Ascending aorta (tissue), 2 donors: Measurements from ENCODE around the gene TXNDC16. TPM values are rescaled to one million over a fixed set of nuclear protein-coding genes. Genes with fewer than 3 reads are reported as not detected.

Source experiments
- DNase-seq, 2 donors: peaks; one replicate each; pipeline ENCODE4 v3.0.0-alpha.2; 2019; ENCODE audit warnings: low spot score in 2 of 2
- H3K27ac ChIP-seq, 2 donors: fragments of 200-600 bp; sonication (generic); one replicate each; pipeline ENCODE4 v1.5.1; 2016 to 2017; ENCODE audit warnings: mild to moderate bottlenecking in 1 of 2
- H3K27me3 ChIP-seq: fragments of 200-600 bp; sonication (generic); one replicate; pipeline ENCODE4 v1.5.1; 2017
- H3K36me3 ChIP-seq, 2 donors: fragments of 200-600 bp; sonication (generic); one replicate each; pipeline ENCODE4 v1.5.1; 2016
- H3K4me1 ChIP-seq, 2 donors: fragments of 200-600 bp; sonication (generic); one replicate each; pipeline ENCODE4 v1.5.1; 2016 to 2017; ENCODE audit warnings: mild to moderate bottlenecking in 1 of 2
- H3K4me3 ChIP-seq, 2 donors: fragments of 200-600 bp; sonication (generic); one replicate each; pipeline ENCODE4 v1.5.1; 2016 to 2017; ENCODE audit warnings: mild to moderate bottlenecking in 1 of 2
- H3K9me3 ChIP-seq, 2 donors: fragments of 200-600 bp; sonication (generic); one replicate each; pipeline ENCODE4 v1.5.1; 2016
- intact Hi-C: fragments of 100-400 bp; cut with DNase I; formaldehyde crosslinking; loops from one replicate; pipeline ENCODE4 v1.15.1; 2023
- total RNA-seq: library from RNA; depleted of rRNA; stranded (reverse); fragments of >200 nt; gene quantifications from one replicate; pipeline ENCODE4 v1.1.0, GENCODE V29; 2016
- TF ChIP-seq, protein P1 (sequence below), 3 experiments: fragments of 200-600 bp in 2 of 3; fragments of 450-650 bp in 1 of 3; sonication (generic) in 2 of 3; IDR thresholded peaks; one replicate each; pipeline ENCODE4 v1.5.1; 2016 to 2019; ENCODE audit warnings: antibody characterized with exemption in 3 of 3, mild to moderate bottlenecking in 1 of 3, moderate library complexity in 1 of 3

TXNDC16 gene
- total RNA-seq, 1 donor from 2014 or later = 1.8 TPM

DNA sequence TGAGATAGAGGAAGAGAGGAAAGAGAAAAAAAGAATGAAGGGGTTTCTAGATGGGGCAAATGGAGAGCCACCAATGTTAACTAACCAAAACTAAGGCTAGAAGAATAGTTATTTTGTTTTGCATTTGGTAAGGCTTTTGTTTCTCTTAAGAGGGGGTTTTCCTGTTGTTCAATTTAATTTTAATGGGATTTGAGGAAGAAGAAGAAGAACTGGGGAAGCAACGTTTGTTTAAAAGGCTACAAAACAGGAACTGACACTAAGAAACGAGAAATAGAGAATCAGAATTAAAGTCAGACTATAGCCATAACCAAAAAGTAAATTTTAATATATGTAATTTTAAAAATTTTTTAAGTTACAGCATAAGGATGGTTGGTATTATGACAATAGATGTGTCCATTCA is 13.7 kb downstream of the TXNDC16 start:
- intact Hi-C loops = no loop called here
- H3K36me3 ChIP-seq = peaks cover 18 to 39% of the 10 kb centered on the region in 2 donors
- no peaks in the 10 kb centered on the region for H3K4me1 ChIP-seq
- no peak for DNase-seq
- H3K4me3 ChIP-seq = no peak overlapping the region
- TF ChIP-seq, protein P1, sequence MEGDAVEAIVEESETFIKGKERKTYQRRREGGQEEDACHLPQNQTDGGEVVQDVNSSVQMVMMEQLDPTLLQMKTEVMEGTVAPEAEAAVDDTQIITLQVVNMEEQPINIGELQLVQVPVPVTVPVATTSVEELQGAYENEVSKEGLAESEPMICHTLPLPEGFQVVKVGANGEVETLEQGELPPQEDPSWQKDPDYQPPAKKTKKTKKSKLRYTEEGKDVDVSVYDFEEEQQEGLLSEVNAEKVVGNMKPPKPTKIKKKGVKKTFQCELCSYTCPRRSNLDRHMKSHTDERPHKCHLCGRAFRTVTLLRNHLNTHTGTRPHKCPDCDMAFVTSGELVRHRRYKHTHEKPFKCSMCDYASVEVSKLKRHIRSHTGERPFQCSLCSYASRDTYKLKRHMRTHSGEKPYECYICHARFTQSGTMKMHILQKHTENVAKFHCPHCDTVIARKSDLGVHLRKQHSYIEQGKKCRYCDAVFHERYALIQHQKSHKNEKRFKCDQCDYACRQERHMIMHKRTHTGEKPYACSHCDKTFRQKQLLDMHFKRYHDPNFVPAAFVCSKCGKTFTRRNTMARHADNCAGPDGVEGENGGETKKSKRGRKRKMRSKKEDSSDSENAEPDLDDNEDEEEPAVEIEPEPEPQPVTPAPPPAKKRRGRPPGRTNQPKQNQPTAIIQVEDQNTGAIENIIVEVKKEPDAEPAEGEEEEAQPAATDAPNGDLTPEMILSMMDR (IDR thresholded peaks at IDR 0.05) = no peak
- H3K27me3 ChIP-seq = no peaks in the 10 kb centered on the region
- no peak overlapping the region for H3K27ac ChIP-seq
- H3K9me3 ChIP-seq = no peaks in the 10 kb centered on the region

DNA sequence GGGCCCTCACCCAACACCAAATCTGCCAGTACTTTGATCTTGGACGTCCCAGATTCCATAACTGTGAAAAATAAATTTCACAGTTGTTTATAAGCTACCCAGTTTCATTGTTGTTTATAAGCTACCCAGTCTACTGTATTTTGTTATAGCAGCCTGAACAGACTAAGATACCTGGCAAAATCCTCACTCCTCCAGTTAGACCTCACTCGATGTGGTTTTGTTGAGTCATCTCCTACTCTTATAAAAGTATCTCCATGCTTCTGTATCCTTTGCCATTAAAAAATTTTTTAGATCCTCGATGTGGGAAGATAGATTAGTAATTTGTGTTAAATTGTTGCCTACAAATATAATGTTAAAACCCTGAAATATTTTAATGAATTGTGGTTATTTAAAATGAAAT is 16.0 kb downstream of the TXNDC16 start:
- Histone ChIP-seq H3K27me3 (no peaks in the 10 kb centered on the region), H3K9me3 (no peaks in the 10 kb centered on the region), H3K4me1 (no peaks in the 10 kb centered on the region), H3K27ac (no peak overlapping the region), H3K4me3 (no peak overlapping the region), H3K36me3 (peaks cover 19 to 41% of the 10 kb centered on the region in 2 donors)
- intact Hi-C loops = no loop called here
- TF ChIP-seq, protein P1 (IDR thresholded peaks at IDR 0.05) = no peak
- no peak for DNase-seq

DNA sequence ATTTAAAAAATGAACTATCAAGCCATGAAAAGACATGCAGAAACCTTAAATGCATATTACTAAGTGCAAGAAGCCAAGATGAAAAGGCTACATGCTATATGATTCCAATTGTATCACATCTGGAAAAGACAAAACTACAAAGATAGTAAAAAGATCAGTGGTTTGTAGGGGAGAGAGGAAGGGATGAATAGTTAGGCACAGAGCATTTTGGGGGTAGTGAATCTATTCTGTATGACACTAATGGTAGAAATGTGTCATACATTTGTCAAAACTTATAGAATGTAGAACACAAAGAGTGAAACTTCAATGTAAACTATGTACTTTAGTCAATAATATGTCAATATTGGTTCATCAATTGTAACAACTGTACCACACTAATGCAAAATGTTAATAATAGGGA is 20.8 kb downstream of the TXNDC16 start:
- no peaks in the 10 kb centered on the region for H3K9me3 ChIP-seq
- no peak overlapping the region for H3K4me3 ChIP-seq
- DNase-seq = no peak
- no peaks in the 10 kb centered on the region for H3K4me1 ChIP-seq
- no peaks in the 10 kb centered on the region for H3K27me3 ChIP-seq
- H3K36me3 ChIP-seq = peaks cover 15 to 32% of the 10 kb centered on the region in 2 donors
- TF ChIP-seq, protein P1 (IDR thresholded peaks at IDR 0.05) = no peak
- intact Hi-C loops = no loop called here
- H3K27ac ChIP-seq = no peak overlapping the region

DNA sequence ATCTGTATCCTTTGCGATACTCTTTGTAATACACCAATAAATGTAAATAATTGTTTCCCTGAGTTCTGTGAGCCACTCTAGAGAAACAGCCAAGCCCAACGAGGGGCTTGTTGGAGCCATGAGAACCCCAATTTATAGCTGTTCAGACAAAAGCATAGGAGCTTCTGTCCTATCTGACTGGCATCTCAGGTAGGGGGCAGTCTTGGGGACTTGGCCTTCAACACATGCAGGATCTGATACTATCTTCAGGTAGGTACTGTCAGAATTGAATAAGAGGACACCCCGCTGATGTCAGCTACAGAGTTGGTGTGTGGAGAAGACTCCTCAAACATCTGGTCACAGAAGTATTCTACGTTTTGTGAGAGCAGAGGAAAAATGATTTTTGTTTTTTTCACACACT is 25.3 kb downstream of the TXNDC16 start:
- Histone ChIP-seq H3K4me3 (no peak overlapping the region), H3K4me1 (no peaks in the 10 kb centered on the region), H3K27ac (no peak overlapping the region), H3K9me3 (no peaks in the 10 kb centered on the region), H3K36me3 (peaks cover 0 to 7% of the 10 kb centered on the region in 2 donors), H3K27me3 (no peaks in the 10 kb centered on the region)
- intact Hi-C loops = no loop called here
- no peak for DNase-seq
- TF ChIP-seq, protein P1 (IDR thresholded peaks at IDR 0.05) = no peak

GRCh38 chr14:52522581-52523345 is 29.5 kb downstream of the TXNDC16 start:
- TF ChIP-seq, protein P1 (IDR thresholded peaks at IDR 0.05) = no peak
- Histone ChIP-seq H3K27ac (no peak overlapping the region), H3K36me3 (peaks cover 0 to 7% of the 10 kb centered on the region in 2 donors), H3K4me1 (no peaks in the 10 kb centered on the region), H3K4me3 (no peak overlapping the region), H3K9me3 (no peaks in the 10 kb centered on the region), H3K27me3 (no peaks in the 10 kb centered on the region)
- DNase-seq = no peak
- intact Hi-C loops = no loop called here
